ENCODE measurements around the gene DNAH12.

DNA sequence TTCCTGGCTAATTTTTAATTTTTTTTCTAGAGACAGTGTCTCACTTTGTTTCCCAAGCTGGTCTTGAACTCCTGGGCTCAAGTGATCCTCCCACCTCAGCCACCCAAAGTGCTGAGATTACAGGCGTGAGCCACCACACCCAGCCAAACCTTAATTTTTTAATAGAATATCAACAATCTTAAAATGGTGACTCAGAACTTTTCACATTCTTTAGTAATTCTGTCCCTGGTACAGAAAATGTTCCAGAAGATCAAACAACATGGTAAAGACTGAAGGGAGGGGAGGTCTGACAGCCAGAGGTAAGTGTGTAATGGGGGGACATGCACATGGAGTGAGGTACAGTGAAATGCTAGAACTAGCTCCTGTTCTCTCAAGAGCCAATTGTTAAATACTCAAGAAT lies 38.2 kb downstream of the DNAH12 start:
- TF ChIP-seq, protein P1, sequence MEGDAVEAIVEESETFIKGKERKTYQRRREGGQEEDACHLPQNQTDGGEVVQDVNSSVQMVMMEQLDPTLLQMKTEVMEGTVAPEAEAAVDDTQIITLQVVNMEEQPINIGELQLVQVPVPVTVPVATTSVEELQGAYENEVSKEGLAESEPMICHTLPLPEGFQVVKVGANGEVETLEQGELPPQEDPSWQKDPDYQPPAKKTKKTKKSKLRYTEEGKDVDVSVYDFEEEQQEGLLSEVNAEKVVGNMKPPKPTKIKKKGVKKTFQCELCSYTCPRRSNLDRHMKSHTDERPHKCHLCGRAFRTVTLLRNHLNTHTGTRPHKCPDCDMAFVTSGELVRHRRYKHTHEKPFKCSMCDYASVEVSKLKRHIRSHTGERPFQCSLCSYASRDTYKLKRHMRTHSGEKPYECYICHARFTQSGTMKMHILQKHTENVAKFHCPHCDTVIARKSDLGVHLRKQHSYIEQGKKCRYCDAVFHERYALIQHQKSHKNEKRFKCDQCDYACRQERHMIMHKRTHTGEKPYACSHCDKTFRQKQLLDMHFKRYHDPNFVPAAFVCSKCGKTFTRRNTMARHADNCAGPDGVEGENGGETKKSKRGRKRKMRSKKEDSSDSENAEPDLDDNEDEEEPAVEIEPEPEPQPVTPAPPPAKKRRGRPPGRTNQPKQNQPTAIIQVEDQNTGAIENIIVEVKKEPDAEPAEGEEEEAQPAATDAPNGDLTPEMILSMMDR (IDR thresholded peaks at IDR 0.05 in 2 of 3, conservative IDR thresholded peaks at IDR 0.05 in 1 of 3; ENCODE audit: control insufficient read depth in 2 of 3, extremely low read depth in 1 of 3, insufficient read depth in 1 of 3, low read depth in 3 of 3, low read length in 3 of 3) = no peak
- TF ChIP-seq CHD1 (IDR thresholded peaks at IDR 0.05; ENCODE audit: low read depth, low read length) (no peak), EZH2 (IDR thresholded peaks at IDR 0.05; ENCODE audit: borderline replicate concordance, control insufficient read depth, low read depth, low read length) (no peak), JUND (IDR thresholded peaks at IDR 0.05; ENCODE audit: low read depth, low read length) (no peak), CBX3 (IDR thresholded peaks at IDR 0.05; ENCODE audit: borderline replicate concordance, low read depth) (no peak)
